Measurements from ENCODE around the gene MT1HL1.

DNA sequence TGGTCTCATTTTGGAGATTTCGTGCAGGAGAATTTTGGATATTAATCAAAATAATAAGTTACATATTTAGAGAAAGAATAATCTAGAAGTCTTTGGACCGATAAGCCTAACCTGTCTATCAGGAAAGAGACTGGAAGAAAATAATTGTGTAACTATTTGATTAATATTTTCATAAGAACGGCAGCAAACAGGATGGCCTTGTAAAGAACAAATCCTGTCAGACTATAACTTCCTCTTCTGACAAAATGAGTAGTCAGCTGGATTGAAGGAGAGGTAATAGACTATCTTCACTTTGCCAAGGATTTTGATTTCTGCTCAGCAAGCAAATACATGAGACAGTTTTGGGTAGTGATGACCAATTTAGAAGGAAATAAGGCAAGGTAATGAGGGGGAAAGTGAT, 25.0 kb upstream of the MT1HL1 start:
- no peak for TF ChIP-seq POLR2A (IDR thresholded peaks at IDR 0.05)
- TF ChIP-seq, protein P1, sequence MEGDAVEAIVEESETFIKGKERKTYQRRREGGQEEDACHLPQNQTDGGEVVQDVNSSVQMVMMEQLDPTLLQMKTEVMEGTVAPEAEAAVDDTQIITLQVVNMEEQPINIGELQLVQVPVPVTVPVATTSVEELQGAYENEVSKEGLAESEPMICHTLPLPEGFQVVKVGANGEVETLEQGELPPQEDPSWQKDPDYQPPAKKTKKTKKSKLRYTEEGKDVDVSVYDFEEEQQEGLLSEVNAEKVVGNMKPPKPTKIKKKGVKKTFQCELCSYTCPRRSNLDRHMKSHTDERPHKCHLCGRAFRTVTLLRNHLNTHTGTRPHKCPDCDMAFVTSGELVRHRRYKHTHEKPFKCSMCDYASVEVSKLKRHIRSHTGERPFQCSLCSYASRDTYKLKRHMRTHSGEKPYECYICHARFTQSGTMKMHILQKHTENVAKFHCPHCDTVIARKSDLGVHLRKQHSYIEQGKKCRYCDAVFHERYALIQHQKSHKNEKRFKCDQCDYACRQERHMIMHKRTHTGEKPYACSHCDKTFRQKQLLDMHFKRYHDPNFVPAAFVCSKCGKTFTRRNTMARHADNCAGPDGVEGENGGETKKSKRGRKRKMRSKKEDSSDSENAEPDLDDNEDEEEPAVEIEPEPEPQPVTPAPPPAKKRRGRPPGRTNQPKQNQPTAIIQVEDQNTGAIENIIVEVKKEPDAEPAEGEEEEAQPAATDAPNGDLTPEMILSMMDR (IDR thresholded peaks at IDR 0.05), result no peak

Measured in testis (tissue), 2 donors.